GM21526 (cell line): ENCODE measurements around the gene SEC11A.
"Not testable (repeated sequence)": the region's sequence is repeated elsewhere in the genome, so short reads cannot be mapped to it uniquely, and the experiment has no call there.

Experiments
- ATAC-seq: cut with Tn5 transposase; IDR thresholded peaks from one replicate; pipeline ENCODE4 v1.9.1; 2021; ENCODE audit warnings: moderate library complexity; ENCODE audit not compliant: unreplicated experiment, low FRiP score

The SEC11A gene

DNA sequence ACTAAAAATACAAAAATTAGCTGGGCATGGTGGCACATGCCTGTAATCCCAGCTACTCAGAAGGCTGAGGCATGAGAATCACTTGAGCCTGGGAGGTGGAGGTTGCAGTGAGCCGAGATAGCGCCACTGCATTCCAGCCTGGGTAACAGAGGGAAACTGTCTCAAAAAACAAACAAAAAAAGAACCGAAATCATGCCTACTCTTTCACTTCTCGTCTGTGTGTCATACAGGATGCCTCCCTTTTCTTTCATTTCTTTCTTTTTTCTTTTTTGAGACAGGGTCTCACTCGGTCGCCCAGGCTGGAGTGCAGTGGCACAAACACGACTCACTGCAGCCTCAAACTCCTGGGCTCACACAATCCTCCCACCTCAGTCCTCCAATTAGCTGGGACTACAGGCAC is 29.5 kb downstream of the SEC11A start:
- not testable (repeated sequence) for ATAC-seq

GRCh38 chr15:84685304-84685703 is 30.6 kb downstream of the SEC11A start:
- ATAC-seq, result no peak

GRCh38 chr15:84684092-84684491 is 31.8 kb downstream of the SEC11A start:
- no peak for ATAC-seq

- no peak for ATAC-seq
Observed at GRCh38 chr15:84681831-84682230, 34.1 kb downstream of the SEC11A start.

DNA sequence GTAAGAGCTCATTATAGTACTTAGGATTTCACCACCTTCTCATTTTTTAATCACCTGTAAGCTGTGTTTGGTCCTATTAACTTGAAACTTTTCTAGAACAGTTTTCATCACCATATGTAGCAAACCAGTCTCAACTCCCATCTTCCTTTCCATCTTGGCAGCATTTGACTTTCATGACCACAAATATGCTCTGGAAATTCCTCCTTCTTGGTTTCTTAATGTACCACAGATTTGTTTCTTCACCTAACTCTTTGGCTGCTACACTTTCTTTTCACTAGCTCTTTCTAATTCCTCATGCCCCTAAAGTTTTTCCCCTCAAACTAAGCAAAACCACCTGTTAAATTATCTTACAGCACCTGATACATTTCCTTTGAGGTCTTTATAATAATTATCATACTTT is 44.7 kb downstream of the SEC11A start:
- no peak for ATAC-seq

- ATAC-seq, result no peak
Observed at GRCh38 chr15:84669726-84670125, 46.2 kb downstream of the SEC11A start.

DNA sequence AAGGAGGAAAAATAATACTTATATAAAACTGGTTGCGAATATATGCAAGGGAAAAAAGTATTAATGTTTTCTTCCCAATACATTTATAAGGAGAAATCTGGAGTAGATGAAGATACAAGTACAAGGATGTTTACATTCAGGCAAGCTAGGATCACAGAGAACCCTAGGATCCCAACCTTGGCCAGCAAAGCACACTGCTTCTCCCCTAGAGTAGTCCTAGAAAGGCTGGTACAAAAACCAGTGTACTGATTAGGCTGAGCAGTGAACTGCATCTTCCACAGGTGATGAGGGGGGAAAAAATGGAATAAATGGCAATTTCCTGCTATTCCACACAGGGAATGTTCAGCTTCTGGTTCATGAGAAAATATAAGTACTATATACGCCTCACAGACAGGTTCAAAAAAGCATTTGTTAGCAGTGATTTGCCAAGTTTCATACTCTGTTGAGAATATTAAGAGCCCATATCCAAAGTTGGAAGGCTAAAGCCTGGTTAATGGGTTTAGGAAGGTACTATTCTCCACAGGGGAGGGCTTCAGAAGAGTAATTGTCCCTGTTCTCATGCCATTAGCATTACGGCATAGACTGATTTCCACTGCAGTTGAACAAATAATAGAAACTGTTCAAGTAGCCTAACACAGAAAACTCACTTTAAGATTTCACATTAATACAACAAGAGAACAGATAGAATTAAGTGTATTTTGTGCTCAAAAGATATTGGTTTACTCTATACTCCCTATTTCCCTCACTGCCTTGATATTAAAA is 47.5 kb downstream of the SEC11A start:
- ATAC-seq, result no peak

DNA sequence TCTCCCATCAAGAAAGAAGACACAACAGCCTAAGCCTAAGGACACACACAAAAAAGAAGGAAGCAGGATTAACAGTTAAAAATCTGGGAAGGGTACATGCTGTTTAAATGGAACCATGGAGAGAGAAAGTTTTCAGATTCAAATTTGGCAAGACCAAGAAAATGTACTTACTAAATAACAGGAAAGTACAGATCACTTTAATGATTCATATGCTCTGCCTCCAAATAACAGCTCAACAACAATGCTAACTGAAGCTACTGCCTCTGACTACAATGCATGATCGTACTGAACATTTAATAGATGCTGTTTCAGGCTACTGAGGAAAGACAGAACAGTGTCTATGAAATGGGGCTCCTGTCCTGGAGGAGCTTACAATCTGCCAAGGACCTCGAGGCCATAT is 49.6 kb downstream of the SEC11A start:
- ATAC-seq, result no peak

DNA sequence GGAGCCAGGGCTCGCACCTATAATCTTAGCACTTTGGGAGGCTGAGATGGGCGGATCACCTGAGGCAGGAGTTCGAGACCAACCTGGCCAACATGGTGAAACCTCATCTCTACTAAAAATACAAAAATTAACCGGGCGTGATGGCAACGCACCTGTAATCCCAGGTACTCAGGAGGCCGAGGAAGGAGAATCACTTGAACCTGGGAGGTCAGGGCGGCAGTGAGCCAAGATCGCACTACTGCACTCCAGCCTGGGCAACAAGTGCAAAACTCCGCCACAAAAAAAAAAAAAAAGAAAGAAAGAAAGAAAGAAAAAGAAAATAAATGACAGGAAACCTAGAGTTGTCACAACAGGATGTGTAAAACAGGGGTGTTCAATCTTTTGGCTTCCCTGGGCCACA is 54.9 kb downstream of the SEC11A start:
- no peak for ATAC-seq

DNA sequence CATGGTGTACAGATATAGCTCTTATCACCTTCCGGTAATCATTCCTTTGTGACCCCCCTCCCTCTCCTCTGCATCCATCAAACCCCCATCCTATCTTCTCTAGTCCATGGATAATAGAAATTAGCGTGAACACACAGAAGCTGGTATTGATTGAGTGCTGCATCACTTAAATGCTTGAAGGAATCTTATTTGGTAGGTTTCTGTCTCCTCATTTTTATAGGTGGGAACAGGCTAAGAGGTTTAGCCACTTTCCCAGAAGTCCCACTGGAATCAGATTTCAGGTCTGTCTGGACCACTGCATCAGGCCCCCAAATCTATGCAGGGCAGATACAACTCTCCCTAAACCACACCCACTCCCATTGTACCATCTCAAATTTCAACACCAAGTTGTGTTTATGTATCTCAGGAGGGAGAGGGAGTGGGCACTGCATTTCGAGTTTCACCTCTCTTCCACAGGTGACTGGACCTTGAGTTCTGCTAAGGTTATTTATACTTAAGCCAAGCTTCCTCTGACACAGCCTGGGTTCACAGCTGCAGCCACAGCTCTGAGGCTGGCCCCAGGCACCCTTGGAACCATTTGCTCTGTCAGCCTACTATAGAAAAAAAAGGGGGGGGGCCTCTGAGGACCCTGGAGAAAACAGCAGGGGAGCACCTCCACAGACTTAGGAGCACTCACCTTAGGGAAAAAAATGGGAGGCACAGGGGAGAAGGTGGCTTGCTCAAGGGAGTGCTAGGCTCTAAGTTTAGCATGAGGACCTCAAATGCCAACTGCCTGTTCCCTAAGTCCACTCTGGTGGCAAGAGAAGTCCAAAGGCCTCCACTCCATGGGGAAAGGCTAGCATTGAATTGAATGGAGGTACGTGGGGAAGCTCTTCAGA is 55.8 kb downstream of the SEC11A start:
- ATAC-seq, result no peak

DNA sequence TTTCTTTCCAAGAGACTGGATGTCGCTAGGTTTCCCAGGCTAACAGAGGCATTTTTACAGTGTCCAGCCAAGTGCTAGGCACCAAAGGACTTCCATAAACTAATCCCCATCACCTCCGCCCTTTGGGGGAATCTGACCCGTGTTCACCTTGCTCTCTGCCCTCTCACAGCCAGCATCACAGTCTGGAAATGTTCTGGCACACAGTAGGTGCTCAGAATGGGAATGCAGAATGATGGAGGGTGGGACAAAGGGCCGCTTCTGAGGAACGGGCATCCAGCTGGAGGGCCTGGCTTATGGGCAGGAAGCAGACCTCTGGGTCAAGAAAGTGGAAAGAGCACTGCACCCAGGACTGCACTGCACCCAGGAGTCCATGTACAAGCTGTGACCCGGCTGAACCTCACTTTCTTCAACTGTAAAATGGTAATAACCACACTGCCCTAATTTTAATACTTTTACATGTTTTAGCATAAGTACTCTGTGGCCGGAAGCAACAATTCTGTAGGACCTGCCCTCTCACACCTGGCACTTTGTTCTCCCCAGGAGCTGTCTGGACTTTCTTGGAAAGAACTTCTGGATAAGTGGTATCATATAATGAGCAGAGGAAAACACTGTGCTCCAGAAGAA is 57.0 kb downstream of the SEC11A start:
- no peak for ATAC-seq

DNA sequence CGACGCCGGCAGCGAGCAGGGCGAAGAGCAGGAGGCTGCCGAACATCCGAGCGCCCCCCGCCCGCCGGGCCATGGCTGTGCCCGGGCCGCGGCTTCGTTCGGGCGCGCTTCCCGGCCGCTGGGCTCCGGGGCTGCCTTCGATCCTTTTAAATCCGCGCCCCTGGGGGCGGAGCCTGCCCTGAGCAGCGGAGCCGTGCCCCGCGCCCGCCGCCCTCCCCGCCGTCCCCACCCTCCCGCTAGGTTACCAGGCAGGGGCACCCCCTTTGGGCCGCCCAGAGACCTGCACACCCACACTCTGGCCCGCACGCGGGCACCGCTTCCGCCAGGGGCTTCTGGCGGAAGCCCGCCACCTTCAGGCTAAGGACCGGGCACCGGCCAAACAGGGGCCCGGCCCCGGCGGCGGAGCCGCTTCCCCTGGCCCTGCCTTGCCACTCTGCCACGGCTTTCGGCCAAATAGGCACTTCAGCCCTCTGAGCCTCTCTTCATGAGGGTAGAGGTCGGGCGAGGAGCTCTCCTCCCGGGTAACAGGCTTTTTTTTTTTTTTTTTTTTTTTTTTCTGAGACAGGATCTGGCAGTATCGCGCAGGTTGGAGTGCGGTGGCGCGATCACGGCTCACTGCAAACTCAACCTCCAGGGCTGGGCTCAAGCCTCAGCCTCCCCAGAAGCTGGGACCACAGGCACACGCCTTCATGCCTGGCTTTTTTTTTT is 57.7 kb downstream of the SEC11A start, which contains the start of gene NMB:
TSS of gene NMB (minus strand) at position 120 of the 708 bp plus-strand sequence. CDS start at position 73, 47 bp downstream.
- peak; percentile 50 for ATAC-seq

- no peak for ATAC-seq
Observed at GRCh38 chr15:84657748-84658079, 58.2 kb downstream of the SEC11A start.

DNA sequence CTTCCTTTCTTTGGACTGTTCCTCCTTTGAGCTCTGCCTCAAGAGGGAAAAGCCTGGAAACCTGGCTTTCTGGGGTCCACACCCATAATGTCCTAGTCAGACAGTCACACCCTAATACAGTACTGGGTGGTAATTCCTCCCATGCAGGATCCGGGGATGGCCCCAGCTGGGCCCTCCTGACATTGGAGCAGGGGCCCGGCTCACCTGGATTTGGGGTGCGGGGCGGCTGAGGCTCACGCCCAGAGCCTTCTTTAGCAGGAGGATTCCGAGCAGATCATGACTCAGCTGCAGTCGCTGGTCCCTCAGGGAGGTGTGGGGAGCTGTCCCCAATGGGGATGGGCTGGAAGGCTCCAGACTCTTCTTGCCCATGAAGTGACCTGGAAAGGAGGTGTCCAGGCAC is 59.0 kb downstream of the SEC11A start:
- no peak for ATAC-seq

DNA sequence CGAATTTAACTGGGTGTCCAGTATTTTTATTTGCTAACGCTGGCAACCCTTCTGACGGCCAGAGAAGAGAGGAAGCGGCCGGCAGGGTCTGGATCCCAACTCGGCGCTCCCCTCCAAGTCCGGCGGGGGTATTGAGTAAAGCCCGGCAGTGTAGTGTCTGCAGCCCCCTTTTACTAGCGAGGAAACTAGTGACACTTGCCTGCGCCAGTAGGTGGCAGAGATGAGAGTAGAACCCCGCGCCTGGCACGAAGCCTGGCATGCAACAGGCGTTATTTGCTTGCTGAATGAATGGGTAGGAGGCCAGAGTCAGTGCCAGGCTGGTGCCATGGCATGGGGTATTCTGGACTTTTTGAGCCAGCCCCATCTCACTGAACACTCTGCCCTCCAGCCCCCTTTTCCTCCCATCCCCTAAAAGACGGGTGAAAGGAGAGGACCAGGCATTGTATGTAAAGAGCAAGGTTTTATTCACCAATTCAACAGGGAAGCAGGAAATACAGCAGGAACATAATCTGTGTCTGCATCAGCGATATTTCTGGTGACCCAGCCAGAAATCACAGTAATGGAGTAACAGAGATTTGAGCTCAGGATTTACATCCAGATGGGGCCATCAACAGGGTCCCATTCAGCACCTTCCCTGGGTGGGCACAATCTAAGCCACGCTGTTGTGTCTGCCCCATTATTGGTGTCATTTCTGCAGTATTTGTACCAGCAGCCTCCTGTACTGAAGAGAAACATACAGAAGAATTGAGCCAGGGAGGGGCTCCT is 61.1 kb downstream of the SEC11A start:
- ATAC-seq, result peak; percentile 36

- peak; percentile 78 for ATAC-seq
Observed at GRCh38 chr15:84653910-84654688, 61.8 kb downstream of the SEC11A start, which contains the start of gene WDR73. WDR73 (minus strand) TSS chr15:84654283; CDS start chr15:84654274, 9 bp downstream.

- ATAC-seq, result no peak
Observed at GRCh38 chr15:84653584-84653909, 62.4 kb downstream of the SEC11A start.

GRCh38 chr15:84649706-84650105 is 66.2 kb downstream of the SEC11A start:
- no peak for ATAC-seq

GRCh38 chr15:84648539-84648938 is 67.4 kb downstream of the SEC11A start:
- ATAC-seq, result no peak
